ENCODE data around the gene SPATA32. TPM values are rescaled to one million over a fixed set of nuclear protein-coding genes. Genes with fewer than 3 reads are reported as not detected.

SPATA32 gene
- total and polyA plus RNA-seq, 12 donors = 0.13 to 0.16 TPM; not detected in 10

DNA sequence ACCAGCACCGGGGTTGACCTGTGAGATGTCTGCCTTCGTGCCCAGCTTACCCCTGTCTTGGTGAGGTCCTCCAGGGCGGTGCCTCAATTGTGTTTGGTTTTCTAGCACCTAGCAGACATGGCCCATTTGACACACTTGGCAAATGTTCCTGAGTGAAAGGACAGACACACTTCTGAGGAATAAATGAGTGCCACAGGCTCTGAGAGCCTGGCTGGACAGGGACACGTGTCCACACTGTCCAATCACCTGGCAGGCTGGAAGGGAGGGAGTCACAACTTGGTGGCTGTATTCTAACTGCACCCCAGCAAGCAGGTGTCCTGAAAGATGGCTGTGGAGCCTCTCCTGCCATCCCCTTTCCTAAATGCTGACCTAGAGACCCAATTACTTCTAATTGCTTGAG lies 47.5 kb upstream of the SPATA32 start:
- peaks cover 0 to 40% (median 0%) of the 10 kb centered on the region in 9 donors for H3K36me3 ChIP-seq
- no peaks in the 10 kb centered on the region for H3K27me3 ChIP-seq
- 78 to 79% methylated on average over 4 of the region's 4 CpGs for WGBS, 2 donors
- TF ChIP-seq, protein P1, sequence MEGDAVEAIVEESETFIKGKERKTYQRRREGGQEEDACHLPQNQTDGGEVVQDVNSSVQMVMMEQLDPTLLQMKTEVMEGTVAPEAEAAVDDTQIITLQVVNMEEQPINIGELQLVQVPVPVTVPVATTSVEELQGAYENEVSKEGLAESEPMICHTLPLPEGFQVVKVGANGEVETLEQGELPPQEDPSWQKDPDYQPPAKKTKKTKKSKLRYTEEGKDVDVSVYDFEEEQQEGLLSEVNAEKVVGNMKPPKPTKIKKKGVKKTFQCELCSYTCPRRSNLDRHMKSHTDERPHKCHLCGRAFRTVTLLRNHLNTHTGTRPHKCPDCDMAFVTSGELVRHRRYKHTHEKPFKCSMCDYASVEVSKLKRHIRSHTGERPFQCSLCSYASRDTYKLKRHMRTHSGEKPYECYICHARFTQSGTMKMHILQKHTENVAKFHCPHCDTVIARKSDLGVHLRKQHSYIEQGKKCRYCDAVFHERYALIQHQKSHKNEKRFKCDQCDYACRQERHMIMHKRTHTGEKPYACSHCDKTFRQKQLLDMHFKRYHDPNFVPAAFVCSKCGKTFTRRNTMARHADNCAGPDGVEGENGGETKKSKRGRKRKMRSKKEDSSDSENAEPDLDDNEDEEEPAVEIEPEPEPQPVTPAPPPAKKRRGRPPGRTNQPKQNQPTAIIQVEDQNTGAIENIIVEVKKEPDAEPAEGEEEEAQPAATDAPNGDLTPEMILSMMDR (IDR thresholded peaks at IDR 0.05) = no peak
- no peaks in the 10 kb centered on the region for H3K9me3 ChIP-seq
- no peak for DNase-seq
- ATAC-seq = no peak
- peak overlapping the region in 4 of 10 donors; percentile 10 to 98 (median 81) for H3K27ac ChIP-seq
- peaks cover 47 to 98% (median 89%) of the 10 kb centered on the region in 9 donors for H3K4me1 ChIP-seq
- no peak overlapping the region for H3K4me3 ChIP-seq
- intact Hi-C loops (cut with DNase I) = no loop called here

DNA sequence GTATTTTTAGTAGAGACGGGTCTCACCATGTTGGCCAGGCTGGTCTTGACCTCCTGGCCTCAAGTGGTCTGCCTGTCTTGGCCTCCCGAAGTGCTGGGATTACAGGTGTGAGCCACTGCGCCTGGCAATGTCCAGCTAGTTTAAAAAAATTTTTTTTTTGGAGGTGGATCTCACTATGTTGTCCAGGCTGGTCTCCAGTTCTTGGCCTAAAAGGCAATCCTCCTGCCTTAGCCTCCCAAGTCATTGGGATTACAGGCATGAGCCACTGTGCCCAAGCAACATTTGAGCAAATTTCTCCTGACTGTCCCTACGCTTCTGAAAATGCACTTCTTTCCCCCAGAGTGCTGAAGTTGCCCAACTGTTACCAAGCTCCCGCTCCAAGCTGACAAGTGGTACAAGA lies 46.9 kb upstream of the SPATA32 start:
- H3K9me3 ChIP-seq = no peaks in the 10 kb centered on the region
- H3K4me3 ChIP-seq = no peak overlapping the region
- TF ChIP-seq, protein P1 (IDR thresholded peaks at IDR 0.05) = no peak
- H3K27ac ChIP-seq = peak overlapping the region in 7 of 10 donors; percentile 45 to 83 (median 81)
- peaks cover 0 to 43% (median 0%) of the 10 kb centered on the region in 9 donors for H3K36me3 ChIP-seq
- intact Hi-C loops (cut with DNase I) = no loop called here
- 96 to 100% methylated on average over 5 of the region's 5 CpGs for WGBS, 2 donors
- H3K27me3 ChIP-seq = no peaks in the 10 kb centered on the region
- DNase-seq = no peak
- no peak for ATAC-seq
- H3K4me1 ChIP-seq = peaks cover 47 to 97% (median 84%) of the 10 kb centered on the region in 9 donors

DNA sequence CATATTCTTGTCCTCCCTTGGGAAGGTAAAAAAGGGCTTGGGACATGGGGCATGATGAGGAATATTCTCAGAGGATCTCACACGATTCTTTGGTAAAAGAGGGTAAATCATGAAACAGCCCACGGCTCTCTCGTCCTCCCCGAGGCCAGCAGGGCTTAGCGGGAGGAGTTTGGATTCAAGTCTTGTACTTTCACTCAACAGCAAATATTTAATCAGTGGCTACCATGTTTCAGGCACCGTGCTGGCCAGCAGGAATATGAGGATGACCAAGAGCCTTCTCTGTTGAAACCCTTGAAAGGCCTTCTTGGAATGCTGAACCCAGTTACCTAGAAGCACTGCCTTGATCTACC lies 46.1 kb upstream of the SPATA32 start:
- no peaks in the 10 kb centered on the region for H3K9me3 ChIP-seq
- peaks cover 0 to 43% (median 0%) of the 10 kb centered on the region in 9 donors for H3K36me3 ChIP-seq
- intact Hi-C loops (cut with DNase I) = no loop called here
- TF ChIP-seq, protein P1 (IDR thresholded peaks at IDR 0.05) = no peak
- no peak for DNase-seq
- WGBS, 2 donors = 53 to 78% methylated on average over 6 of the region's 6 CpGs
- no peak for ATAC-seq
- peaks cover 49 to 97% (median 83%) of the 10 kb centered on the region in 9 donors for H3K4me1 ChIP-seq
- H3K27ac ChIP-seq = peak overlapping the region; percentile 0 to 83 (median 74)
- no peak overlapping the region for H3K4me3 ChIP-seq
- no peaks in the 10 kb centered on the region for H3K27me3 ChIP-seq

DNA sequence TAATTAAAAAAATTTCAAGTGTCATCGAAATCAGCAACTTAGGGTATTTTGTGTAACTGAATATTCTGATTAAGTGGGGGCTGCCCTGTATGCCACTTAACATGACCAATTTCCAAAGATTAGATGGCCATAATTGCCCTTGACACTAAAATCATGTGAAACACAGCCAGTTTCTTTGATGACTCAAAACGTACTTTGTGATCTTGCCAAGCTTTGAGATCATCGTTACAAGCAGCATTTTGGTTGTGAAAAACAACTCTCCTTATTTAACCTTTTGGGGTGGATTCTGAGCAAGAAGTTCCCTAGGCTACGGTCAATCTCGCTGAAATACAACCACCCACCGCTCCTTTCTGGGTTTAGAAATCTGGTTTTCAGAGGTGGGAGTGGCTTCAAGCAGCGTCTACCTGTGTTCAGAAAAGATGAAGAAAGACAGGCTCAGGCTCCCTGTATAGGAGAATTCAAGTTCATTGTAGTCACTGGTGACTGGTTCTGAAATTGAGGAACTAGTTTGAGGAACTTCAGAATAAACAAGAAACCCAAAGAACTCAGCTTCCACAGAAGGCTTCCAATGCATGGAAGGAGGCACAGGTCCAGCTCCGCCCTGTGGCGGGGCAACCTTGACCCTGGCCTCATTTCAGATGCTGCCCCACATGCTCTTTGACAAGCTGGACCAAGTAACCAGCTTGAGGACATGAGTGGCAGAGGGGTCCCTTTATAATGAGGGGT lies 45.6 kb upstream of the SPATA32 start:
- DNase-seq (no peak), ATAC-seq (peak in 7 of 8 donors; percentile 3 to 46 (median 13))
- Histone ChIP-seq H3K36me3 (peaks cover 0 to 43% (median 0%) of the 10 kb centered on the region in 9 donors), H3K9me3 (no peaks in the 10 kb centered on the region), H3K4me1 (peaks cover 49 to 97% (median 83%) of the 10 kb centered on the region in 9 donors), H3K4me3 (no peak overlapping the region), H3K27ac (peak overlapping the region; percentile 0 to 83 (median 74)), H3K27me3 (no peaks in the 10 kb centered on the region)
- 50 to 62% methylated on average over 9 of the region's 9 CpGs for WGBS, 2 donors
- TF ChIP-seq, protein P1 (IDR thresholded peaks at IDR 0.05) = no peak
- intact Hi-C loops (cut with DNase I) = no loop called here

Data from heart right ventricle (tissue), 16 donors.